Testis (tissue), 2 donors: ENCODE measurements around the gene MGME1.

Experiments
- CTCF ChIP-seq, 3 experiments: fragments of 450-650 bp in 2 of 3; fragments of 200-600 bp in 1 of 3; sonication (generic) in 1 of 3; IDR thresholded peaks; one replicate each; pipeline ENCODE4 v1.5.1; 2016 to 2019; ENCODE audit warnings: antibody characterized with exemption in 3 of 3, mild to moderate bottlenecking in 2 of 3, moderate library complexity in 1 of 3
- POLR2A ChIP-seq: fragments of 450-650 bp; IDR thresholded peaks from one replicate; pipeline ENCODE4 v1.6.1; 2017; ENCODE audit warnings: antibody characterized with exemption, mild to moderate bottlenecking, moderate library complexity

- TF ChIP-seq CTCF (IDR thresholded peaks at IDR 0.05), result no peak
- no peak for TF ChIP-seq POLR2A
Observed at GRCh38 chr20:17921774-17922173, 47.0 kb upstream of the MGME1 start.
